NOMO-1 (cell line): ENCODE measurements around the gene NUDT2.
A peak's percentile ranks its signal among the peaks of the same experiment; 100 is the strongest.

Experiments
- DNase-seq, 2 experiments: peaks; one replicate each; lab custom pipeline; 2025; ENCODE audit not compliant: unreplicated experiment in 2 of 2; lab: John Stamatoyannopoulos, UW

NUDT2 gene

DNA sequence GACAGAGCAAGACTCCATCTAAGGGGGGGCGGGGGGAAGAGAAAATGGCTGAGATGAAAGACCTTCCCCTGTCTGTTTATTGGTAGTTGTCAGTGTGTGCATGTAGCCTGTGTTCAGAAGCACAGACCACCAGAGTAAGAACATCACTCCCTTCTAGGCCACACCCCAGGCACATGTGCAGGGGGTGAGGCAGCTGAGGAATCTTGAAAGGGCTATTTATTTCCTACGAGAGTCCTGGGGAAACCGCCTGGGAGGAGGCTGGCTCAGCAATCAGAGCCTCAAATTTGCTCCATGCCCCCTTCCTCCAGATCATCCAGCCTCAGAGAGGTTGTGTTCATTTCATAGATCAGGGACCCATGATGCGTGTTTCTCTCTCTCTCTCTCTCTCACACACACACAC is 40.3 kb downstream of the NUDT2 start:
- no peak for DNase-seq

DNA sequence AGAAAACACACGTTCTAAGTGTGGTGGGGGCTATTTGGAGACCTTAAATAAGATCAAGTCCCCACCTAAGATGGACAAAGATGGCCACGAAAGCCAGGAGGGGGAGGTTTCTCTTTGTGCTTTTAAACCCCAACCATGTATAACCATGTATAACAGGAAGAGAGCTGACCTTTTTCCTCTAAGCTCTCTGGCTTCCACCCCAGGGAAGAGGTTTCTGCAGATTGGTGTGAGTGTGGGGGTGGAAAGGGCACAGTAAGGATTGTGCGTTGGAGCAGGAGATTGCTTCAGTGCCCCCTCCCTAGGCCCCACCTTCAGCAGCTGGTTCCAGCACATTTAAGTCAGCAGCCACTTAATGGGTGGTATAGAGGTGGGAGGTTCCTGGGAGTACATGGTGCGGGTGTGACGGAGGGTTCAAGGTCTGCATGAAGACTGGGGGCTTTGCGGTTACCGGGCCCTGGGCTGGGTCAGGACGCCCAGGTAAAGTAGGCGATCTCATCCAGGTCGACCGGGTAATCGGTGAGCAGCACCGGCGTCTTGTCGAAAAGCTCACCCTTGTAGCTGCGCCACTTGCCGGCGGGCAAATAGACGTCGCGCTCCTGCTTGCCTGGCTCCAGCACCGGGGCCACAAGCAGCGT is 41.1 kb downstream of the NUDT2 start:
- no peak for DNase-seq

GRCh38 chr9:34370970-34371880 is 41.9 kb downstream of the NUDT2 start:
- DNase-seq: no peak

- no peak for DNase-seq
These were observed 42.6 kb downstream of the NUDT2 start for GRCh38 chr9:34371886-34372466.

GRCh38 chr9:34372467-34373011 is 43.2 kb downstream of the NUDT2 start:
- no peak for DNase-seq

DNA sequence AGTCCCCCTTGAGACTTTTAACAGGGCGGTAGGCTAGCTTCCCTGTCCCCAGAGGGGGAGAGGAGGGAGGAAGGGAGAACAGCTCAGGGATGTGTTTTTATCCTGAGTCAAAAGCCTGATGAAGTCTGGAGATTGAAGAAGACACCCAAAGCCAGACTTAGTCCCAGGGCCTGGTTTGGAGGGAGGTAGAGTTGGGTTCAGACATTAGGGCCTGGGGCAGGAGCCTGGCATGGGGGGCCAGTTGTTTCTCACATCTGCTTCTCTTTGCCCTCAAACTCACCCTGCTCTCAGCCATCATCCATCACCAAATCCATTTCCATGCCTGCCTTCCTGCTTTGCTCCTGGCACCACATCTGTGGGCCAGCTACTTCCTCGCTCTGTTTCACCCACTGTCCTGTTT is 44.4 kb downstream of the NUDT2 start:
- no peak for DNase-seq

- no peak for DNase-seq
These were observed 45.0 kb downstream of the NUDT2 start for GRCh38 chr9:34374339-34374738.

DNA sequence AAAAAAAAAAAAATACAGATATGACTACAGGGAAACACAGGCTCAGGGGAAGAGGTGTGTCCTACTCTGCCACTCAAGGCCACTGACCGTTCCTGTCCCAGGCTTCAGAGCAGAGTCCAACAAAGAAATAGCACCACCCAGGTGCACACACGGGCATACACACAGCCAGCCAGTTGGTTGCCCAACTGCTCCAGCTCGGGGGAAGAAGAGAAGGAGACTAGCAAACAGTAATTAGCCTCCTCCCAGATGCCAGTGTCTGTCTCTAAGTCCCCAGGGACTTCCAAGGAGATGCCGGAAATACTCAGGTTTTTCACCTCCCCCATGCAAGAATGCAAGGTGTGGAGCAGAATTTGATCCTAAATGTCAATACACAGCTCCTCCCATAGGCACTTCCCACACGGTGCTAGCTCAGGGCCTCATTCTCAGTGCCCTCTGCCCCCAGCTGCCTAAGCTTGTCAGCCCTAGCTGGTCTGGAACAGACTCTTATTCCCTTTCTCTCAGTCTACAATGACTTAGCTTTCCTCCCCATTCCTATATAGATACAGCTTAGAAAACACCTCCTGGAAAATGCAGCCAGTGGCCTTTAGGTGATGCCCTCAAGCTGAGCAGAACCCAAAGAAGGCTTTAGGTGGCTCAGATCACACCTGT is 45.7 kb downstream of the NUDT2 start:
- DNase-seq: no peak

DNA sequence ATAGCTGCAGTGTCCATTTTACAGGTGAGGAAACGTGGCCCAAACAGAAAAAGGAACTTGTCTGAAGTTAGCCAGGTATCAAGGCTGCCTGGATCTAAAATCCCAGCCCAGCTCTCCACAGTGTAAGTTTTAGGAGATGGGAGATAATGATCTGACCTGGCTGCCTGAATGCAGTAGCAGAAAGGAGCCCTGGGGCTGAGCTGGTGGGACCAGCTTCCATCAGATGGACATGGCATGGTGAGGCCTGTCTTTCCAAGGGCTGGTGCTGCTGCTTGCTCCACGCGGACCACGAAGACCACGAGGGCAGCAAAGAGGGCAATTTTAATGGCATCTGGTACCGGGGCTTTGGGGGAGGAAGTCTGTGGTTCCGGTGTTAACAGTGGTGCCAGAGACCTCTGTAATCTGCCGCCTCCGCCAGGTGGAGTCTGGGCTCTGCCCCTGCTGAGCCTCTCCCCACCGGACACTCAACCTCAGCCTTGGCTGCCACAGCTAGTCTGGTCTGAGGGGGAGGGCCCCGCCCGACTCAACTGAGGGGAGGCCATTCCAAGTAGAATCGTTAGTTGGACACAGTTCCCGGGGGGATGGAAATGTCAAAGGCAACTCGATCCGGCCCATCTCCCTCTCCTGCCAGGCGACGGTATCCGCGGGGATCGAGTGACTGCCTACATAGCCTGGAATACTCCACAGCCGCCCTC is 46.7 kb downstream of the NUDT2 start:
- DNase-seq: peak; percentile 27 to 47

GRCh38 chr9:34376596-34377403 is 47.4 kb downstream of the NUDT2 start, which contains the start of gene MYORG:
MYORG (minus strand) TSS chr9:34376898; CDS start chr9:34372943, 3,955 bp downstream.
- DNase-seq: peak; percentile 100

DNA sequence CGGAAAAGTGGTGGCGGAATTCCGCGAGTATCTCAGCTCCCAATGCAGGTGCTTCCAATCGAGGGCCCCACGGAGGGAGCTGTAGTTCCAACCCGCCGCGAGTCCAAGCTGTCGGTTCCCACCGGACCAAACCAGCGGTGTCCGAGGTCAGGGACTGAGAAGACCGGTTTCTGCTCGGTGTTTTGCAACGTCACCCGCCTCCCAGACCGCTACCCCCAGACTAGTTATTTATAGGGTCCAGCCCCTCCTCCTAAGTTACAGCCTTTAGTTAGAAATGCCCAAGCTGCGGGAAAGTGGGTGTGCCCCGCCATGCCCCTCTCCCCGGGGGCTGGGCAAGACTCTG is 48.0 kb downstream of the NUDT2 start:
- DNase-seq: peak; percentile 40 to 45

- no peak for DNase-seq
These were observed 49.1 kb downstream of the NUDT2 start for GRCh38 chr9:34378376-34379060.

DNA sequence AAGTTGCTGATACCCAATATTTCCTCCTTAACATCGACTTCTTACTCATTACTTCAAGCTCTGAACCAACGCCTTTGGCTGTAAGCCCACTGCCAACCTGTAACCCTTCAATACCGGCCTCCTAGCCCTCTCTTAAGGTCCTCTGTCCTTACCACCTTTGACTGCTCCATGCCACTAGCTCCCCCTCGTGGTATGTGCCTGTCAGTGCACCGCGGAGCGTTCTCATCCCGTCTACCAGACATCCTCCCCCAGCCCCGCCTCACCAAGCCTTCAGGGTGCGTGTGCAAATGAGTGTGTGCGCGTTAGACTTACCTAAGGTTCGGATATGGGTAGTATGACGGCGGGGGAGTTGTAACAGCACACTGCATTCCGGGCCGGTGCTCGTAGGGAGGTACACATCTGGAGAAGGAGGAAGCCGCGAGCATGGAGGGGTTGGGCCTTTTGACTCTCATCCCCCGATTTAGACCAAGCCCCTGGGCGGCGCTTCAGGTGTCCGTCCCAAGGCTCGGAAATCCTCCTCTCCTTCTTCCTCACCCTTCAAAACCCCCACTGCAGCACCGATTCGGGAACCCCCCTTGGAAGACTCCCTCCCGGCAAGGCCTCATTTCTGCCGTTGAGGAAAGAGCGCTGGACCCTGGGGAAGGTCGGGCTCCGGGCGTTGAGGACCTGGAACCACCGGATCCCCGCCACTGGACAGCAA is 50.1 kb downstream of the NUDT2 start:
- DNase-seq: peak; percentile 91 to 93

DNA sequence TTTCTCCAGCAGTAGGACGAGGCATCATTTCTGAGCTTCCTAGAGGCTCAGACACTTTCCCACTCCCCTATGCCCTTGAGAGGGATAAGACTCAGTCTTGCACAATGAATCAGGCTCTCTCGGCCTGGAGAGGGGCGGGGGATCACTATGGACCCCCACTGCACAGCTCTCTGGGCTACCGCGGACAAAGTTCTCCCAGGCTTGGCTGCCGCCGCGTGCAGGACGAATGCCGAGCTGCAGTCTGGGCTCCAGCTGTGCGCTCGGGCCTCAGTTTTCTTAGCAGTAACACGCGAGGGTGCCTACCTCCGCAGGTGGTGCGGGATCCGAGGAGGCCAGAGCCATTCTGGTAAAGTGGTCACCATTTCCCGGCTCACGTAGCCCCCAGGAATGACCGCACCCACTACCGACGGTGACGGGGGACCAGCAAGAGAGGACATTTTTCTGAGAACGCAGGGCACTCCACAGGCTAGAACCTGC is 50.7 kb downstream of the NUDT2 start:
- DNase-seq: no peak

GRCh38 chr9:34380511-34381315 is 51.3 kb downstream of the NUDT2 start:
- DNase-seq: peak; percentile 78 to 87

GRCh38 chr9:34381323-34381722 is 52.0 kb downstream of the NUDT2 start:
- DNase-seq: no peak

GRCh38 chr9:34382054-34382453 is 52.7 kb downstream of the NUDT2 start:
- no peak for DNase-seq
